Central memory CD8-positive, alpha-beta T cell (primary cell): ENCODE data around the gene ALX4.

Experiments
- ATAC-seq: fragments of 150-1000 bp; cut with Tn5 transposase; replicated peaks from 2 replicates; pipeline ENCODE4 v1.10.0; 2022; ENCODE audit warnings: mild to moderate bottlenecking, moderate FRiP score, moderate number of reproducible peaks; ENCODE audit not compliant: poor library complexity, severe bottlenecking; ENCODE audit errors: extremely low read depth
- DNase-seq, 2 donors: peaks; one replicate each; pipeline ENCODE4 v3.0.0; 2021; ENCODE audit warnings: low spot score in 2 of 2
- H3K27ac Mint-ChIP-seq: one replicate; pipeline ENCODE4 v1.8.0; 2022; ENCODE audit warnings: low read depth, mild to moderate bottlenecking, moderate library complexity, mixed read lengths
- H3K27me3 Mint-ChIP-seq: one replicate; pipeline ENCODE4 v1.8.0; 2022; ENCODE audit warnings: mixed read lengths
- H3K36me3 Mint-ChIP-seq: one replicate; pipeline ENCODE4 v1.8.0; 2022; ENCODE audit warnings: mild to moderate bottlenecking, moderate library complexity, mixed read lengths; ENCODE audit not compliant: insufficient read depth
- H3K4me1 Mint-ChIP-seq: one replicate; pipeline ENCODE4 v1.8.0; 2022; ENCODE audit warnings: mixed read lengths
- H3K4me3 Mint-ChIP-seq: one replicate; pipeline ENCODE4 v1.8.0; 2022; ENCODE audit warnings: mild to moderate bottlenecking, moderate library complexity, mixed read lengths
- H3K9me3 Mint-ChIP-seq: one replicate; pipeline ENCODE4 v1.8.0; 2022; ENCODE audit warnings: mixed read lengths

Gene ALX4

DNA sequence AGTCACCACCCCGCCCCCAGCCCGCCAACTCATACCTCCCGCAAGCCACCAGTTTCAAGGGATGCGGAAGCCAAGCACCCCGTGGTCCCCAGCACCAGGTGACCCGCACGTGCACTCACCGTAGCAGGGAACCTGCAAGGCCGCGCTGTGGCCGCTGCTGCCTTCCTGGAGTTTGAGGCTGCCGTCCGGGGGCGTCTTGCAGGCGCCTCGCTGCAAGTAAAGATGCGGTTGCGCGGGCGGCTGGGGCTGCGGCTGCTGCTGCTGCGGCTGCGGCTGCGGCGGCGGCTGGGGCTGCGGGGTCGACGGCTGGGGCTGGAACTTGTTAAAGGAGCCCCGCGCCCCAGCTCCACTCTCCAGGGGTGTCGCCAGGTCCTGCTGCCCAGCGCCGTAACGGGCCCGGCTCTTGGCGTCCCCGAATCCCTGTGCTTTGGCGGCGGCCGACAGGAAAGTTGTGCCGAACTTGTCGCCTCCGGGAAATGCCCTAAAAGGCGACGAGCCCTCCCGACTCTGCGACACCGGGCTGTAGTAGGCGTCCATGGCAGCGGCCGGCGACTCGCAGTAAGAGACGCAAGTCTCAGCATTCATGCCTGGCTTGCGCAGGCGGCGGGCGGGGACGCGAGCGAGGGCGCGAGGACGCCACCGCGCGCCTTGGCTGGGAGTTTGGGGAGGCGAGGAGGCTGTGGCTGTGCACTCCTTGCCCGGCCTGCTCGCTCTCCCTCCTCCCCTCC, at the start of gene ALX4:
Gene ALX4, minus strand, starts transcription at position 662 of the 728 bp plus-strand sequence. Its CDS starts 77 bp downstream, at position 585.
- peak within 1 kb of the TSS; percentile 19 for H3K4me3 Mint-ChIP-seq
- DNase-seq = no peak
- no peaks in the 10 kb centered on the region for H3K9me3 Mint-ChIP-seq
- no peak within 1 kb of the TSS for H3K27ac Mint-ChIP-seq
- peaks cover 4% of the 10 kb centered on the region for H3K36me3 Mint-ChIP-seq
- H3K27me3 Mint-ChIP-seq = peaks cover 95% of the 10 kb centered on the region
- ATAC-seq = no peak
- H3K4me1 Mint-ChIP-seq = peaks cover 18% of the 10 kb centered on the region

- DNase-seq (no peak), ATAC-seq (no peak)
- no peaks in the 10 kb centered on the region for H3K9me3 Mint-ChIP-seq
- H3K4me1 Mint-ChIP-seq = no peaks in the 10 kb centered on the region
- H3K27me3 Mint-ChIP-seq = peaks cover 57% of the 10 kb centered on the region
- H3K27ac Mint-ChIP-seq = no peak overlapping the region
- H3K4me3 Mint-ChIP-seq = no peak overlapping the region
- no peaks in the 10 kb centered on the region for H3K36me3 Mint-ChIP-seq
Observed at GRCh38 chr11:44359162-44359561, 49.2 kb upstream of the ALX4 start.

GRCh38 chr11:44358713-44359112, 48.8 kb upstream of the ALX4 start:
- Mint-ChIP-seq H3K36me3 (no peaks in the 10 kb centered on the region), H3K4me3 (no peak overlapping the region), H3K27ac (no peak overlapping the region), H3K27me3 (peaks cover 55% of the 10 kb centered on the region), H3K9me3 (no peaks in the 10 kb centered on the region), H3K4me1 (no peaks in the 10 kb centered on the region)
- ATAC-seq (no peak), DNase-seq (no peak)

DNA sequence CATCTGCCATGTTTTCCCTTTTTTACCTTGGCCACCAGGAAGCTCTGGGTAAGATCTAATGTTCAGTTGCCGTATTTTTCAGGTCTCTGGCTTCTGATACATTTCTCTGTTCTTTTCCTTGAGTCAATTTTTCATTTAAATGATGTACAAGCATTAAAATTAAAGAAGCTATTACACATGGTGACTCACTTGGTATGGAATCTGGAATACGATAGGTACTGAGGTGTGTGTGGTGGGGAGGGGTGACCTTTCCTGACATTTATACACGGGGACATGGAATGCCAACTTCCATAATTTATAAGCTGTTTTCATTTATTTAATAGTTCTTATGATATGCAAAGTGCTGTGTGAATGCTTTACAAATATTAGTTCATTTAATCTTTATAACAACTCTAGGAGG, 47.8 kb upstream of the ALX4 start:
- Mint-ChIP-seq H3K27me3 (peaks cover 49% of the 10 kb centered on the region), H3K36me3 (no peaks in the 10 kb centered on the region), H3K4me1 (no peaks in the 10 kb centered on the region), H3K27ac (no peak overlapping the region), H3K9me3 (no peaks in the 10 kb centered on the region), H3K4me3 (no peak overlapping the region)
- ATAC-seq (no peak), DNase-seq (no peak)

DNA sequence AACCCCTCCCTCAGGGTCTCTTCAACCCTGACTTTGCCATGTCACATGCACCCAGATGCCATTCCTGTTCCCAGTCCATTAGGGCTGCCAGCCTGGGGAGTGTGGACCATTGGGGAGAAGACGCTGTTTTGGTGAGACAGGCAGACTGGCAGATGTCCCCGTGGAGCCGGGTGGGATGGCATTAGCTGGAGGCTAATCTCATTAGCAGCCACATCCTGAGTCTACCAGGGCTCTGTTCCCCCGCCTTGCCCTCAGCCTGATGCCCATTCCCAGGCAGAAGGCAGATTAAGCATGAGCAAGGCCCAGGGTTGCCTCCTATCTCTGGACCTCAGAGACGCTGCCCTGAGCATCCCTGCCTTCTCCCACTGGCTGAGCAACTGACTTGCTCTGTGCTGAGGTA, 46.4 kb upstream of the ALX4 start:
- Mint-ChIP-seq H3K4me1 (no peaks in the 10 kb centered on the region), H3K36me3 (no peaks in the 10 kb centered on the region), H3K4me3 (no peak overlapping the region), H3K9me3 (no peaks in the 10 kb centered on the region), H3K27ac (no peak overlapping the region), H3K27me3 (peaks cover 56% of the 10 kb centered on the region)
- no peak for ATAC-seq
- no peak for DNase-seq

DNA sequence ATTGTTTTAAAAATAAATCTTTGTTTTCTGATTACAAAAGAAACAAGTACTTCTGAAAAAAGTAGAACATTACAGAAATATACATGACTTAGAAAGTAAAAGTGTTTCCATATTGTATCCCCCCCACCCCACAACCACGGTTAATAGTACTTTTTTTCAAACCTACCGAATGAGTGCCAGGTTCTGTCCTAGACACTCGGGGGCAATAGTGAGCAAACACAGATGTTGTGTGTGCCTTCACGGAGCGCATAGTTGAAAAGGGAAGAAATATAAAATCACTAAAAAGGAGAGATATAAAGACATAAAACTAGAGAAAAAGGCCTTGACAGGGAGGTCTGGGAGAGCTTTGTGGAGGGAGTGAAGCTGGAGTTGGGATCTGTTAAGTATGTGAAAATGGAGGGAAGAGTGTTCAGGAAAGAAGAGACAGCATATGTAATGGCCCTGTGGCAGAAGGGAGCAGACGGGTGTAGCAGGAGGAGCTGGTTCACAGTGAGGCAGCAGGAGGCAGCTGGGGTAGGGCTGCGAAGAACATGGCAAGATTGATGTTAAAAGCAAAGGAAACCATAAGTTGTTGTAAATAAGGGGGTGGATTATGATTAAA, 42.1 kb upstream of the ALX4 start:
- H3K4me1 Mint-ChIP-seq = no peaks in the 10 kb centered on the region
- peaks cover 81% of the 10 kb centered on the region for H3K27me3 Mint-ChIP-seq
- H3K27ac Mint-ChIP-seq = no peak overlapping the region
- no peak overlapping the region for H3K4me3 Mint-ChIP-seq
- H3K9me3 Mint-ChIP-seq = no peaks in the 10 kb centered on the region
- H3K36me3 Mint-ChIP-seq = peaks cover 2% of the 10 kb centered on the region
- no peak for ATAC-seq
- no peak for DNase-seq

DNA sequence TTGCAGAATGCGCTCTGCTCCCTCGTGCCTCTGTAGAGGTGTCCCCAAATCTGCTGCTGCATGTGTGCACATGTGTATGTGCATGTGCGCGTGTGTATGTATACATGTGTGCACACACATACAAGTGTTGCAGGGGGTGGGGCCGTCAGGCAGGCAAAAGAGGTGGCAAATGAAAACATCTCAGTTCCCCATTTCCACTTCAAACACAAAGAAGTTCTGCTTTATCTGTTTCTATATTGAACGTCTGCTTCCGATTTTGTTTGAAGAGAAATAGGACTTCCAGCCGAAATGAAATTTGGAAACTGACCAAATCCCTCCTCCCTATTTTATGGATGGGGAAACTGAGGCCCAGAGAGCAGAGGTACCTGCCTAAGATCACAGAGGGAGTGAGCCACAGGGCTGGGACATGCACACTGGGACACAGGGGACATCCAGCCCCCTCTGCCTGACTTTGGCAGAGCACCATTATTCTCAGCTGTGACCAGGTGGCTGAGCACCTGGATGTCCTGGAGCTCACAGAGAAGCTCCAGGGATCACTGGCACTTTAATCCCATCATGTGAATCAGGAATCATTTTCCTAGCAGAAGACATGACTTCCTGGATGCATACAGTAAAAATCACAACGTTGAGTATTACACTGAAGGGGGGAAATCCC, 41.2 kb upstream of the ALX4 start:
- DNase-seq (no peak), ATAC-seq (no peak)
- H3K4me3 Mint-ChIP-seq = no peak overlapping the region
- H3K27ac Mint-ChIP-seq = no peak overlapping the region
- no peaks in the 10 kb centered on the region for H3K4me1 Mint-ChIP-seq
- H3K9me3 Mint-ChIP-seq = no peaks in the 10 kb centered on the region
- H3K27me3 Mint-ChIP-seq = peaks cover 88% of the 10 kb centered on the region
- peaks cover 2% of the 10 kb centered on the region for H3K36me3 Mint-ChIP-seq

- no peak overlapping the region for H3K4me3 Mint-ChIP-seq
Observed at GRCh38 chr11:44349328-44349727, 39.4 kb upstream of the ALX4 start.

GRCh38 chr11:44348721-44349120, 38.8 kb upstream of the ALX4 start:
- ATAC-seq (no peak), DNase-seq (no peak)
- H3K27me3 Mint-ChIP-seq = peaks cover 71% of the 10 kb centered on the region
- H3K9me3 Mint-ChIP-seq = no peaks in the 10 kb centered on the region
- peaks cover 2% of the 10 kb centered on the region for H3K36me3 Mint-ChIP-seq
- H3K4me3 Mint-ChIP-seq = no peak overlapping the region
- H3K27ac Mint-ChIP-seq = no peak overlapping the region
- no peaks in the 10 kb centered on the region for H3K4me1 Mint-ChIP-seq

More at GRCh38 chr11:44349328-44349727, 39.4 kb upstream of the ALX4 start:
- no peaks in the 10 kb centered on the region for H3K9me3 Mint-ChIP-seq
- no peaks in the 10 kb centered on the region for H3K4me1 Mint-ChIP-seq
- DNase-seq = no peak
- peaks cover 2% of the 10 kb centered on the region for H3K36me3 Mint-ChIP-seq
- no peak for ATAC-seq
- H3K27me3 Mint-ChIP-seq = peaks cover 75% of the 10 kb centered on the region
- no peak overlapping the region for H3K27ac Mint-ChIP-seq

GRCh38 chr11:44348114-44348513, 38.2 kb upstream of the ALX4 start:
- H3K36me3 Mint-ChIP-seq = peaks cover 2% of the 10 kb centered on the region
- H3K4me1 Mint-ChIP-seq = no peaks in the 10 kb centered on the region
- no peak overlapping the region for H3K4me3 Mint-ChIP-seq
- H3K27me3 Mint-ChIP-seq = peaks cover 71% of the 10 kb centered on the region
- ATAC-seq = no peak
- H3K9me3 Mint-ChIP-seq = no peaks in the 10 kb centered on the region
- no peak for DNase-seq
- H3K27ac Mint-ChIP-seq = no peak overlapping the region

- DNase-seq (no peak), ATAC-seq (no peak)
- Mint-ChIP-seq H3K27ac (no peak overlapping the region), H3K4me3 (no peak overlapping the region), H3K27me3 (peaks cover 66% of the 10 kb centered on the region), H3K9me3 (no peaks in the 10 kb centered on the region), H3K4me1 (no peaks in the 10 kb centered on the region), H3K36me3 (peaks cover 2% of the 10 kb centered on the region)
Observed at GRCh38 chr11:44347538-44347937, 37.6 kb upstream of the ALX4 start.

GRCh38 chr11:44346983-44347382, 37.0 kb upstream of the ALX4 start:
- H3K4me3 Mint-ChIP-seq = no peak overlapping the region
- H3K27ac Mint-ChIP-seq = no peak overlapping the region
- peaks cover 2% of the 10 kb centered on the region for H3K36me3 Mint-ChIP-seq
- H3K9me3 Mint-ChIP-seq = no peaks in the 10 kb centered on the region
- ATAC-seq (no peak), DNase-seq (no peak)
- peaks cover 60% of the 10 kb centered on the region for H3K27me3 Mint-ChIP-seq
- H3K4me1 Mint-ChIP-seq = no peaks in the 10 kb centered on the region

GRCh38 chr11:44345781-44346180, 35.8 kb upstream of the ALX4 start:
- no peaks in the 10 kb centered on the region for H3K4me1 Mint-ChIP-seq
- no peaks in the 10 kb centered on the region for H3K9me3 Mint-ChIP-seq
- no peak overlapping the region for H3K27ac Mint-ChIP-seq
- no peak for ATAC-seq
- DNase-seq = no peak
- no peak overlapping the region for H3K4me3 Mint-ChIP-seq
- peaks cover 2% of the 10 kb centered on the region for H3K36me3 Mint-ChIP-seq
- peaks cover 56% of the 10 kb centered on the region for H3K27me3 Mint-ChIP-seq
